Choroid plexus epithelial cell (primary cell): ENCODE results near the gene NACAD.

Experiments used
- DNase-seq: peaks from one replicate; pipeline ENCODE4 v3.0.0-alpha.2; 2010; ENCODE audit warnings: low read depth
- H3K4me3 ChIP-seq: 2 replicates; pipeline ENCODE4 v1.5.1; 2011; ENCODE audit warnings: low read depth, mild to moderate bottlenecking, control low read depth, low read length, moderate library complexity
- TF ChIP-seq, protein P1 (sequence below): conservative IDR thresholded peaks from 2 replicates; pipeline ENCODE4 v1.5.1; 2011; ENCODE audit warnings: low read depth, mild to moderate bottlenecking, control low read depth, inconsistent platforms, low read length, moderate library complexity

Gene NACAD

DNA sequence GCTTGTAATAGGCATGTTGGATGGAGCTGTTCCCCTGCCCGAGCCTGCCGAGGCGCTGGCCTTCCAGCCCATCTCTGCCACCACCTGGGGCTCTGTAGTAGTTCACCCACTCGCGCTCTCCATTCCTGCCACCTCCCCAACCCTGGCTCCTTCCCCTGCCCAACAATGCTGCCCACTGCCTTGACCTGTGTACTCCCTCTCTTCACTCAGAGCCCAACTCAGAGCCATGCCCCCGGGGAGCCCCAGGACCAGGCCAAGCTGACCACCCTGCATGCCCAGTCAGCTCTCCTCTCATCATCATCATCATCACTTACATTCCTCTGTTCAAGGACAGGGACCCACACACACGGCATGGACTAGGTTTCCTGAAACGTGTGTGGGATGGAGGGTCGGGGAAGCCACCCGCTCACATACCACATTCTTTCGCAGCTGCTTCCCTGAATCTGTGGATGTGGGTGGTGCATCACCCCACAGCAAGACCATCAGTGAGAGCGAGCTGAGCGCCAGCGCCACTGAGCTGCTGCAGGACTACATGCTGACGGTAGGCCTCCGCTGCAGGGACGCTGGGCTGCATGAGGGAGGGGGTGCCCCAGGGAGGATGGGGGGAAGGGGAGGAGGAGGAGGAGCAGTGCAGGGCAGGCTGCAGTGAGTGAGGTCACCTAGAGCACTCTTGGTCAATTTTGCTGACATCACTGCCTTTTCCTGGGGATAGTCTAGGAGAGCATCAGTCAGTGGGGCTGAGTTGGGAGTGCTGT, 15.6 kb downstream of the NACAD start:
- TF ChIP-seq, protein P1, sequence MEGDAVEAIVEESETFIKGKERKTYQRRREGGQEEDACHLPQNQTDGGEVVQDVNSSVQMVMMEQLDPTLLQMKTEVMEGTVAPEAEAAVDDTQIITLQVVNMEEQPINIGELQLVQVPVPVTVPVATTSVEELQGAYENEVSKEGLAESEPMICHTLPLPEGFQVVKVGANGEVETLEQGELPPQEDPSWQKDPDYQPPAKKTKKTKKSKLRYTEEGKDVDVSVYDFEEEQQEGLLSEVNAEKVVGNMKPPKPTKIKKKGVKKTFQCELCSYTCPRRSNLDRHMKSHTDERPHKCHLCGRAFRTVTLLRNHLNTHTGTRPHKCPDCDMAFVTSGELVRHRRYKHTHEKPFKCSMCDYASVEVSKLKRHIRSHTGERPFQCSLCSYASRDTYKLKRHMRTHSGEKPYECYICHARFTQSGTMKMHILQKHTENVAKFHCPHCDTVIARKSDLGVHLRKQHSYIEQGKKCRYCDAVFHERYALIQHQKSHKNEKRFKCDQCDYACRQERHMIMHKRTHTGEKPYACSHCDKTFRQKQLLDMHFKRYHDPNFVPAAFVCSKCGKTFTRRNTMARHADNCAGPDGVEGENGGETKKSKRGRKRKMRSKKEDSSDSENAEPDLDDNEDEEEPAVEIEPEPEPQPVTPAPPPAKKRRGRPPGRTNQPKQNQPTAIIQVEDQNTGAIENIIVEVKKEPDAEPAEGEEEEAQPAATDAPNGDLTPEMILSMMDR, result peak; percentile 14
- DNase-seq, result peak; percentile 41
- H3K4me3 ChIP-seq, result no peak overlapping the region

DNA sequence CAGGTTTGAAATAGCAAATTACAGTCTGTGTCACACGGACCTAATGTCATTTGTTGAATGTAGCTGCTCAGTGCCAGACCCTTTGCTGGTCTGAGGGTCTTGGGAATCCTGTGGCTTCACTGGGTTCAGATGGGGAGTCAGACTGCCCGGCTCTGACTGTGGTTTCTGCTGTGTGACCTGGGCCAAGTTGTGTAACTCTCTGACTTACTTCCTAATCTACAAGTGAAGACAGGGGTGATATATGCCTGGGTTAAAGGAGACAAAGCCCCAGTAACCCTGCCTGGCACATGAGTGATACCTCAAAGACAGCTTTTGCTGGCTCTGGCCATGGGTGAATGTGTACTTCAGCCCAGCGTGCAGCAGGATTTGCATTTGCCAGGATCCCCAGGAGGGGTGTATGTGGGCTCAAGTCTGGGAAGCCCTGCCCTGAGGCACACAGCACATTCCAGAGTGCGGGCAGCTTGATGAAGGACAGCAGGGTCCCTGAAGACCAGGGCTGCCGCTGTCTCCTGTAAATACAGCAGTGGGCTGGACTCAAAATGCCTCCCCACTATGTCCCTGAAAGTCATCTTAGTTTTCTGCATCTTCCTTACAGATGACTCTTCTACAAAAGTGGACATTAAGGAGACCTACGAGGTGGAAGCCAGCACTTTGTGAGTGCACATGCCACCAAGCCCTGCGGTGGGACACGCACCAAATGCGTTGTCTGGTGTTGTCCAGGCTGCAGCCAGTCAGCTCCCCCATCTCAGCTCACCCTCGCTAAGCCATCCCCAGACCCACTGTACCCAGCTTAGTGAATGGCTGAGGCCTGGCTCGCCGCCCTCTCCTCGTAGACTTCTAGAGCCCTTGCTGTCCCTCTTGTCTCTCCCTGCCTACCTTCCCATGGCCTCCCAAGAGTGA, 16.4 kb downstream of the NACAD start:
- no peak overlapping the region for H3K4me3 ChIP-seq
- TF ChIP-seq, protein P1, result no peak
- peak; percentile 45 for DNase-seq

DNA sequence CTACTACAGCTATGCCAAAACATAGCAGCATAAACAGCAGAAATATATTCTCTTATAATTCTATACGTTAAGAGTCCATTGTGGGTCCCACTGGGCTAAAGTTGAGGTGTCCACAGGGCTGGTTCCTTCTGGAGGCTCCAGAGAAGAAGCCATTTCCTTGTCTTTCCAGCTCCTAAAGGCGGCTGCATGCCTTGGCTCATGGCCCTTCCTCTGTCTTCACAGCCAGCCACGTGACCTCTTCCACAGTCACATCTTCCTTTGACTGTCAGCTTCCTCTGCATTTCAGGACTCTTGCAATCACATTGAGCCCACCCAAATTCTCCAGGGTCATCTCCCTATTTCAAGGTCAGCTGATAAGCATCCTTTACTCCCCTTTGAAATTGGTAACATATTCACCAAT, 17.2 kb downstream of the NACAD start:
- H3K4me3 ChIP-seq, result no peak overlapping the region
- TF ChIP-seq, protein P1, result no peak
- no peak for DNase-seq

DNA sequence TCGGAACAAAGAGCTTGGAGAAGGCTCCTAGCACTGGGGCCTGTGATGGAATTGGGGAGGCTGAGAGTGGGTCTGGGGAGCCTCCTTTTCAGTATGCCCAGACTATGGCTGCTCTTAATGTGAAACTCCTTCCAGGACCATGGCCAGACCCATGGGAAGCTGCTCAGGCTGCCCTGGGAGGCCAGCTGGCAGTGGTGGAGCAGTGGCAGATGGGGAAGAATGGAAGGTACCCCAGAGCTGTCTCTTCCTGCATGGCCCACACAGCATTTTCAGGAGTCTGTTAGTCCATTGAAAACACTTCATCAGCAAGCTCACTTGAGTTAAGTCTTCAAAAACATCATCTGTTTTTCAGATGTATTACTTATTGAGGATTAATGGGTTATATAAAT, 18.5 kb downstream of the NACAD start:
- H3K4me3 ChIP-seq, result no peak overlapping the region
- DNase-seq, result no peak
- TF ChIP-seq, protein P1, result no peak

DNA sequence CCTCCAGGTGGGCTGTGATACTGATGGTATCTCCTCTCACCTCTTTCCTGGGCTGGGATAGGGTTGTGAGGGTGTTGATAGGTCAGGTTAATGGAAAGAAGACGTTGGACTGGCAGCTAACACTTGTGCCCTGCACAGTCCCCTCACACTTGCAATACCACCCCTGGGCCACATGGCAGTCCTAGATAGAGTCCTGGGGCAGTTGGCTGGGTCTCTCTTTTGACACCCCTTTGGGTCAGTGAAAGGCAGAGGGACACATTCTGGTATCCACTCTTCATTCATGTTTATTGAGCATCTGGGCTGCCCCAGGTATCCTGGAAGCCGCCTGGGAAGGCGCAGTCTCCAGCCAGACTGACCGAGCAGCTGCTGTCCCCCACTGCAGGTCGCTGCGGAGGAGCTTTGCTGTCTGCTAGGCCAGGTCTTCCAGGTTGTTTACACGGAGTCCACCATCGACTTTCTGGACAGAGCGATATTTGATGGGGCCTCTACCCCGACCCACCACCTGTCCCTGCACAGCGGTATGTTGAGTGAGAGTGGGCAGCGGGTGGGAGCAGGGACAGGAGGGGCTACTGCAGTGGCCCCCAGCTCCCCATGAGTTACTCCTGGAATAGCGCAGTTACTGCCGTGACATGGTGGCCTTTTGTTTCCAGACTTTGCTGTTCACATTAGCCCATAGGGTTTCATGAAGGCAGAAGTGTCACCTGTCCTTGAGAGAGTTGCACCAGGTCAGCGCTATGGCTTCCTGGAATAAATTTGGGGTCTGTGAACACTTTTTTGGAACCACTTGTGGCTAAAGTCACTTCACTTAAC, 19.1 kb downstream of the NACAD start:
- no peak for DNase-seq
- no peak overlapping the region for H3K4me3 ChIP-seq
- TF ChIP-seq, protein P1, result peak; percentile 11

DNA sequence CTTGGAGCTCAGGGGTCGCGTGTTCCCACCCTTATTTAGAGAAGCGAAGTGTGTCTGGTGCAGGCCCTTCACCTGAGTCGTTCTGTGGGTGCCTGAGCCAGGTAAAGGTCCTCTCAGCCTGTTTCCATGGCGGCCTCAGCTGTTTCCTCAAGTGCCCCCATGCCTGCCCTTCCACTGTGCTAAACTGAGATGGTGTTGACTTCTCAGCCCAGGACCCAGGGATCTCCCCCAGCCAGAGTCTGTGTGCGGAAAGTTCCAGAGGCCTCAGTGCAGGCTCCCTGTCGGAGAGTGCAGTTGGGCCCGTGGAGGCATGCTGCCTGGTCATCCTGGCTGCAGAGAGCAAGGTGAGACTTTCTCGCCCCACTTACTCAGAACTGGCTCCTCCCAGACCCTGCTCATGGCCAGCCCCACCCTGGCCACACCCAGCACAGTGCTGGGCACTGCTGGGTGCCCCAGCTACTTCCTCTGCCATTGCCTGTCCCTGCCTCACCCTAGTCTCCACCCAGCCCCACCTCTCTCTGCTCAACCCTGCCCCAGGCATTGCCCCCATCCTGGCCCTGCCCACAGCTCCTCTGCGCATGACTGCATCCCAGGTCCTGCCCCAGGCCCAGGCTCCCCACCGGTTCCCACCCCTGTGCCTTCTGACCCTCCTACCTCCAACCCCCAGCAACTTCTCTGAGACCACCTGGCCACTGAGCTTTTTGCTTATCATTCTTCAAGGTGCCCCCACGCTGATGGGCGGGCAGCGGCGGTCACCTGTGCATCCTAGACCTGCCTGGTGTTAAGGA, 20.3 kb downstream of the NACAD start:
- no peak for DNase-seq
- TF ChIP-seq, protein P1, result no peak
- no peak overlapping the region for H3K4me3 ChIP-seq
